Stimulated activated CD4-positive, alpha-beta T cell treated with anti-CD3 and anti-CD28 coated beads, Interleukin-2, amount 100 ng/mL, for 4 hours (primary cell): ENCODE data around the gene GPATCH1.

Experiments
- DNase-seq: peaks from one replicate; pipeline ENCODE4 v3.0.0-alpha.2; 2020; ENCODE audit warnings: low read depth

Gene GPATCH1

GRCh38 chr19:33063356-33063752 lies 17.6 kb upstream of the GPATCH1 start:
- no peak for DNase-seq

- DNase-seq = no peak
Measured at GRCh38 chr19:33063753-33064457, 17.1 kb upstream of the GPATCH1 start.

GRCh38 chr19:33064458-33064791 lies 16.6 kb upstream of the GPATCH1 start:
- peak; percentile 9 for DNase-seq

- peak; percentile 36 for DNase-seq
Measured at GRCh38 chr19:33064792-33065550, 16.0 kb upstream of the GPATCH1 start, which contains the start of gene RHPN2. Gene RHPN2 (minus strand): TSS chr19:33064888. CDS start chr19:33064852, 36 bp downstream.

- no peak for DNase-seq
Measured at GRCh38 chr19:33066543-33066942, 14.4 kb upstream of the GPATCH1 start.

- no peak for DNase-seq
Measured at GRCh38 chr19:33067121-33067520, 13.9 kb upstream of the GPATCH1 start.

DNA sequence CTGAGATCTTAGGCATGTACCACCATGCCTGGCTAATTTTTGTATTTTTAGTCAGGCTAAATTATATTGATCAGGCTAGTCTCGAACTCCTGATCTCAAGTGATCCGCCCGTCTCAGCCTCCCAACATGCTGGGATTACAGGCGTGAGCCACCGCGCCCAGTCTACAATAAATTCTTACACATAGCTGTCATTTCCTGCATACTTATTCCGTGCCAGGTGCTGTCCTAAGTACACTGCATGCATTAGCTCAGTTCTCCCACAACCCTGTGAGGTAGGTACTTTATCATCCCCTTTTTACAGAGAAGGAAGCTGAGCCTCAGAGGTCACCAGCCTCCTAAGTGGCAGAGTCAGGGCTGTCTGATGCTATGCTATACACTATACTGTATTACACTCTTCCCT lies 9.1 kb upstream of the GPATCH1 start:
- no peak for DNase-seq

GRCh38 chr19:33075519-33075918 lies 5.5 kb upstream of the GPATCH1 start:
- no peak for DNase-seq

DNA sequence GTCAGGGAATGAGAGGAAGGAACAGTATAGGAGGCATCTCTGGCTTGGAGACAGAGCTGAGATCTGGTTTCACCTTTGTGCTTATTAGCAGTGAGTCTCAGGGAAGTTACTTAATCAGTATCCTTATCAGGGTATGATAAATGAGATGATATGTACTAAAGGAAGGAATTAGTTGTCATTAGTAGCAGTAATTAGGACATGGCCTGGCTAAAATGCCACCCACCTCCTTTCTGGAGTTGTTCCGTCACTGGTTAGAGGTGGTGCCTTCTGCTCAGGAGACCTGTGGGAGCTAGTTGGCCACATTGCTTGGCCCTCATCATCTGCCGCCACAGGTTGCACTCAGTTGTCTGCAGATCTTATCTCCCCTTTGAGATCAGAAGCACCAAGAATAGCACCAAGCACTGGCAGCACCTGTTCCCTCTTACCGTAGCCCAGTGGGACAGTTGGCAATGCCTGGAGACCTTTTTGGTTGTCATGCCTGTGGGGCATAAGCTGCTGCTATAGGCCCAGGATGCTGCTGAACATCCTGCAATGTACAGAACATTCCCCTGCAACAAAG lies 4.7 kb downstream of the GPATCH1 start:
- DNase-seq = no peak

DNA sequence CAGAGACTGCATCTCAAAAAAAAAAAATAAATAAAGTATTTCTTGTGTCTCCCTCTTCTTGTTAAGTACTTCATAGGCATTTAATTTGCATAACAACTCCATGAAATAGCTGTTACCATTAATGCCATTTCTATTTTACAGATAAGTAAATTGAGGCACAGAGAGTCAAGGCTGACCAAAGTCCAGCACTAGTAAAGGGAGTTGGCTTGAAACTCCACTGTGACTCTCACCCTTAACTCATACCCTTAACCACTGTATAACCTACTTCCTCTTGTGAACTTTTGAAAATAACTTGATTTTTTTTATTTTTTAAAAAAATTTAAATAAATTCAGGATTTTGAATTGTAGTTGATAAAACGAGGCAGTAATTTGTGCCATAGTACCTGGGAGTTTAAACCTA lies 6.0 kb downstream of the GPATCH1 start:
- no peak for DNase-seq

- DNase-seq = no peak
Measured at GRCh38 chr19:33089010-33089409, 8.0 kb downstream of the GPATCH1 start.

- DNase-seq = no peak
Measured at GRCh38 chr19:33090179-33090578, 9.2 kb downstream of the GPATCH1 start.

DNA sequence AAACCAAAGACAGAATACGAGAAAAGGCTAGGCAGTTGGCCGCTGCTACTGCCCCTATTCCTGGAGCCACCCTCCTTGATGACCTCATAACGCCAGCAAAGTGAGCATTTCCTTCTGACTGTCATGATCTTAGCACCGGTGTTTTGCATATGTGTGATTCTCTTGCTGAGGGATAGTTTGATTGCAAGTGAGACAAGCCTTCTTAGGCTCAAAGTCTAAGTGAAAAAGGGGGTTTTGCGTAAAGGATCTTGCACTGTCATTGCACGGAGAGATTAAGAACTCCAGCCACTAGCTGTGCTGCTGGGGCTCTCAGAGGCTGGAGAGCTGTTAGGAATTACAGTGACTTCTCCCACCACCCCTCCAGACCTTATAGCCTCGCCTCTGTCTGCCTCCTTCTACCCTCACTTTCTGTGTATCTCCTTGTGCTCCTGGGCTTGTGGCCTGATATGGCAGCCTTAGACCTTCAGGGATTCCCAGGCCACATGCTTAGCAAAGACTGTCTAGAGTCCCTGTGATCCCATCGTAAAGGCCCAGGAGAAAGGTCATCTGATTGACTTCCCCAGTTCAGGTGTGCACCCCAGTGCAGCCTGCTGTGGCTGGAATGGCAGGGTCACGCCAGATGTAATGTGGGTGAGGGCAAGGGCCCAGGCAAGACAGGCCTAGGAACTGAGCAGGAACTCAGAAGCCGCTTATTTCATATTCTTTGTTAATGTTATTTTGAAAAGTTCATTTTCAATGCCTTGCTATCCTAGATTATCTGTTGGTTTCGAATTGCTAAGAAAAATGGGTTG lies 12.6 kb downstream of the GPATCH1 start:
- no peak for DNase-seq

- no peak for DNase-seq
Measured at GRCh38 chr19:33094436-33095067, 13.6 kb downstream of the GPATCH1 start.

DNA sequence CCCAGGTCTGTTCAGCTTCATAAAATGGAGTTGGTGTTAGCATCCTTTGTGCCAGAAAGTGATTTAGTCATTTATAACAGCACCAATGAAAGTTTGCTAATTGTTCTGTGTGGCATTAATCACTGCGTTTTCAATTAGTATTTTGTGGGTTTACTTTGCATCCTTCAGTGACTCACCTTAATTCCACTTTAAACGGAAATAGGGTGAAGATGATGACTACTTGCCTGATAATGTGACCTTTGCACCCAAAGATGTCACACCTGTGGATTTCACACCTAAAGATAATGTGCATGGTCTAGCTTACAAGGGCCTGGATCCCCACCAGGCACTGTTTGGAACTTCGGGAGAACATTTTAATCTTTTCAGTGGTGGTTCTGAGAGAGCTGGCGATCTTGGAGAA lies 15.0 kb downstream of the GPATCH1 start:
- no peak for DNase-seq

- DNase-seq = no peak
Measured at GRCh38 chr19:33098055-33098534, 17.1 kb downstream of the GPATCH1 start.

- no peak for DNase-seq
Measured at GRCh38 chr19:33100894-33101644, 20.1 kb downstream of the GPATCH1 start.

- no peak for DNase-seq
Measured at GRCh38 chr19:33102893-33103292, 21.9 kb downstream of the GPATCH1 start.

GRCh38 chr19:33108161-33108560 lies 27.2 kb downstream of the GPATCH1 start:
- DNase-seq = no peak

DNA sequence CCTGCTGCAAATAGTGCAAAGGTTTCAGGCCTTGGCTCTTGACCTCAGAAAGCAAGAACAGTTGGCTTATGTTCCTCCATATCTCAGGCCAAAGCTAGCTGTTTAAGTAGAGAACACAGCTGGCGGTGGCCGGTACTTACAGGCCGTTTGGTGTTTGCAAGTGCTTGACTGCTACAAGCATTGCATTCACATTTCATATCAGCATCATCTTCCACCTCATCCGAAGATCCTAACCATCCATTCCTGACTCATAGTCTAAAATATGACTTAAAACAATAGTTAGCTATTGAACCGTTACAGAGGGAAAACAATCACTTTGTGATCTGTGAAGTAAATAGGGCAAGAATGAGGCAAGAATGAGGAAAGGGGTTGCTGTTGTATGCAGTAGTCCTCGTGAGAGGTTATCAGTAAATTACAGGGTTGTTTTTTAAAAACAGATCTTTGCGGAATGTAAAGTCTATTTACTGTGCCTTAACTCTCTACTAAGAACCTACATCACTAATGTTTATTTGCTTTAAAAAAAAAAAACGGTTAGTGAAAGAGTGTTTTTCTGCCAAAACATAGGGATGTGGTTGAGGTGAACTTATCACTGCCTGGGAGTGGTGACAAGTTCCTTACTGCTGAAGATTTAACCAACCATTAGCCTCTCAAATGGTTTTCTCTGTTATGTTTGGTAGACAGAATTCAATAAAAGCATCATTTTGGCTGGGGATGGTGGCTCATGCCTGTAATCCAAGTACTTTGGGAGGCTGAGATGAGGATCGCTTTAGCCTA lies 29.3 kb downstream of the GPATCH1 start:
- no peak for DNase-seq
